Liver (tissue), 9 donors: ENCODE data around the gene PRKD1. TPM values are rescaled to one million over a fixed set of nuclear protein-coding genes. Genes with fewer than 3 reads are reported as not detected.

ENCODE experiments used
- DNase-seq: peaks from one replicate; pipeline ENCODE4 v3.0.0-alpha.2; 2017; ENCODE audit warnings: low spot score
- H3K27ac ChIP-seq, 2 donors: one replicate each; pipeline ENCODE4 v1.7.0; 2013; ENCODE audit warnings: inconsistent platforms in 2 of 2, low read length in 2 of 2, control low read depth in 1 of 2, low read depth in 1 of 2, mild to moderate bottlenecking in 1 of 2
- H3K27me3 ChIP-seq, 4 donors: one replicate each; pipeline versions ENCODE4 v1.6.1 to v1.7.0; 2013; ENCODE audit warnings: low read length in 3 of 4, inconsistent platforms in 1 of 4, mild to moderate bottlenecking in 1 of 4, moderate library complexity in 1 of 4; ENCODE audit not compliant: control insufficient read depth in 4 of 4, insufficient read depth in 4 of 4
- H3K36me3 ChIP-seq, 4 donors: one replicate each; pipeline versions ENCODE4 v1.6.1 to v1.7.0; 2013; ENCODE audit warnings: low read length in 3 of 4, mild to moderate bottlenecking in 3 of 4, low read depth in 1 of 4, moderate library complexity in 1 of 4; ENCODE audit not compliant: control insufficient read depth in 4 of 4, insufficient read depth in 3 of 4
- H3K4me1 ChIP-seq, 4 donors: one replicate each; pipeline versions ENCODE4 v1.6.1 to v1.7.0; 2013; ENCODE audit warnings: low read length in 3 of 4, mild to moderate bottlenecking in 3 of 4, moderate library complexity in 1 of 4; ENCODE audit not compliant: control insufficient read depth in 4 of 4, insufficient read depth in 4 of 4
- H3K4me3 ChIP-seq, 3 donors: one replicate each; pipeline versions ENCODE4 v1.6.1 to v1.7.0; 2013; ENCODE audit warnings: low read length in 3 of 3, control low read depth in 1 of 3, low read depth in 1 of 3, mild to moderate bottlenecking in 1 of 3
- H3K9ac ChIP-seq, 2 donors: one replicate each; pipeline ENCODE4 v1.7.0; 2013; ENCODE audit warnings: low read length in 2 of 2, mild to moderate bottlenecking in 2 of 2, moderate library complexity in 2 of 2, control low read depth in 1 of 2, low read depth in 1 of 2
- H3K9me3 ChIP-seq, 4 donors: one replicate each; pipeline versions ENCODE4 v1.6.1 to v1.7.0; 2013; ENCODE audit warnings: low read length in 3 of 4; ENCODE audit not compliant: control insufficient read depth in 4 of 4
- EGR1 ChIP-seq, 2 donors: IDR thresholded peaks; 2 replicates each; pipeline ENCODE4 v1.6.1; 2016 to 2018; ENCODE audit warnings: antibody characterized with exemption in 2 of 2, low read depth in 2 of 2
- FOXA1 ChIP-seq: IDR thresholded peaks from 2 replicates; pipeline ENCODE4 v1.6.1; 2016; ENCODE audit warnings: antibody characterized with exemption
- GABPA ChIP-seq, 2 donors: IDR thresholded peaks in 1 of 2; conservative IDR thresholded peaks in 1 of 2; 2 replicates each; pipeline ENCODE4 v1.6.1; 2016; ENCODE audit warnings: antibody characterized with exemption in 2 of 2, mild to moderate bottlenecking in 1 of 2, moderate library complexity in 1 of 2
- HNF4A ChIP-seq, 2 donors: conservative IDR thresholded peaks; 2 replicates each; pipeline ENCODE4 v1.6.1; 2016; ENCODE audit warnings: antibody characterized with exemption in 2 of 2, mild to moderate bottlenecking in 2 of 2
- NR2F2 ChIP-seq: IDR thresholded peaks from 2 replicates; pipeline ENCODE4 v1.6.1; 2016; ENCODE audit warnings: antibody characterized with exemption
- RAD21 ChIP-seq, 2 donors: IDR thresholded peaks; 2 replicates each; pipeline ENCODE4 v1.6.1; 2016; ENCODE audit warnings: antibody characterized with exemption in 2 of 2, mild to moderate bottlenecking in 2 of 2
- RXRA ChIP-seq, 2 donors: IDR thresholded peaks; 2 replicates each; pipeline ENCODE4 v1.6.1; 2017 to 2018; ENCODE audit warnings: antibody characterized with exemption in 2 of 2, mild to moderate bottlenecking in 1 of 2
- TAF1 ChIP-seq: conservative IDR thresholded peaks from 2 replicates; pipeline ENCODE4 v1.6.1; 2016; ENCODE audit warnings: antibody characterized with exemption, mild to moderate bottlenecking
- YY1 ChIP-seq: IDR thresholded peaks from 2 replicates; pipeline ENCODE4 v1.6.1; 2016; ENCODE audit warnings: antibody characterized with exemption, mild to moderate bottlenecking
- WGBS: extraction: QIAGEN DNeasy Blood & Tissue Kit; methylation state at CpG from one replicate; pipeline ENCODE4 v1.1.7; 2013; 5-methylcytosine and 5-hydroxymethylcytosine counted together
- polyA plus RNA-seq, 2 donors: library from polyadenylated mRNA; stranded (reverse) in 1 of 2; unstranded in 1 of 2; fragments of 200-250 nt in 1 of 2; fragments of >200 nt in 1 of 2; fragmentation: Nextera tagmentation in 1 of 2; extraction: Ambion mirVana in 1 of 2; gene quantifications; one replicate each; pipeline versions ENCODE4 v1.2.1 to v1.2.3, GENCODE V29; 2013 to 2015
- total RNA-seq, 2 donors: library from RNA; depleted of rRNA; stranded (reverse); fragments of >200 nt; gene quantifications; one replicate each; pipeline ENCODE4 v1.2.3, GENCODE V29; 2014
- TF ChIP-seq, protein P1 (sequence below): IDR thresholded peaks from 2 replicates; pipeline ENCODE4 v1.6.1; 2016; ENCODE audit warnings: antibody characterized with exemption, mild to moderate bottlenecking
- TF ChIP-seq, protein P2 (sequence below): IDR thresholded peaks from 2 replicates; pipeline ENCODE4 v1.6.1; 2016; ENCODE audit warnings: antibody characterized with exemption
- TF ChIP-seq, protein P3 (sequence below): IDR thresholded peaks from 2 replicates; pipeline ENCODE4 v1.6.1; 2016; ENCODE audit warnings: antibody characterized with exemption
- donor health status: healthy.
- donor health status: healthy.
- donor health status: healthy.
- donor health status: healthy.
- donor health status: healthy.

Gene PRKD1
- total and polyA plus RNA-seq, 4 donors: 0.85 to 5.0 (median 0.99) TPM

DNA sequence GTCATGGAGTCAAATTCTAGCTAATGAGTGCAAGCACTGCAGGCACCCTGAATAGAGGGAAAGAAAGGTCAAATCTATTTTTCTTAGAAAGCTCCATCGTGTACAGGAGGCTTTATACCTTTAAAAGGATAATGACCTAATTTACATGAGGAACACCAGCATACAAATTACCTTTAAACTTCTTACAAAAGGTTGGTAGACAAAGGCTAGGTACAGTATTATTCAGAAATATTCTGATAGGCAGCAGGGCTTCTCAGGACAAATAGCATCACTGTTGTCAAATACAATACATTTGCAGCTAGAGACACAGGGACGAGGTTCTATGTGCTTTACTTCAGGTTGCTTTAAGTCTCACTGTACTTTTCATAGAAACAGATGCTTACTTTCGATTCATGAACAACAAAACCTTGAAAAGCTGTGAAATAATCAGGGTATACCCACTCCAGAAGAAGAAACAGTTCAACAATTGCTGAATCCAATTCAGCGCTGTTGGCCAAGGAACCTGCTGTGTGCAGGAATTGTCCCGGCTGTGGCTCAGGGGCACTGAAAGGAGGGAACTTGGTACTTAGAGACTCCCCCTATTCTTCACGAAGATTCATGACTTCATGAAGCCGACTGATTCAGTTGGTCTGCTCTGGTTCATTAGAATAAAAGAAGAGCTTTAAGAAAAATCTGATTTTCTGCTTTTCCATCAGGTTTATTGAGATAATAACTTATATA lies 252.9 kb downstream of the PRKD1 start (continued):
- TF ChIP-seq, protein P1, sequence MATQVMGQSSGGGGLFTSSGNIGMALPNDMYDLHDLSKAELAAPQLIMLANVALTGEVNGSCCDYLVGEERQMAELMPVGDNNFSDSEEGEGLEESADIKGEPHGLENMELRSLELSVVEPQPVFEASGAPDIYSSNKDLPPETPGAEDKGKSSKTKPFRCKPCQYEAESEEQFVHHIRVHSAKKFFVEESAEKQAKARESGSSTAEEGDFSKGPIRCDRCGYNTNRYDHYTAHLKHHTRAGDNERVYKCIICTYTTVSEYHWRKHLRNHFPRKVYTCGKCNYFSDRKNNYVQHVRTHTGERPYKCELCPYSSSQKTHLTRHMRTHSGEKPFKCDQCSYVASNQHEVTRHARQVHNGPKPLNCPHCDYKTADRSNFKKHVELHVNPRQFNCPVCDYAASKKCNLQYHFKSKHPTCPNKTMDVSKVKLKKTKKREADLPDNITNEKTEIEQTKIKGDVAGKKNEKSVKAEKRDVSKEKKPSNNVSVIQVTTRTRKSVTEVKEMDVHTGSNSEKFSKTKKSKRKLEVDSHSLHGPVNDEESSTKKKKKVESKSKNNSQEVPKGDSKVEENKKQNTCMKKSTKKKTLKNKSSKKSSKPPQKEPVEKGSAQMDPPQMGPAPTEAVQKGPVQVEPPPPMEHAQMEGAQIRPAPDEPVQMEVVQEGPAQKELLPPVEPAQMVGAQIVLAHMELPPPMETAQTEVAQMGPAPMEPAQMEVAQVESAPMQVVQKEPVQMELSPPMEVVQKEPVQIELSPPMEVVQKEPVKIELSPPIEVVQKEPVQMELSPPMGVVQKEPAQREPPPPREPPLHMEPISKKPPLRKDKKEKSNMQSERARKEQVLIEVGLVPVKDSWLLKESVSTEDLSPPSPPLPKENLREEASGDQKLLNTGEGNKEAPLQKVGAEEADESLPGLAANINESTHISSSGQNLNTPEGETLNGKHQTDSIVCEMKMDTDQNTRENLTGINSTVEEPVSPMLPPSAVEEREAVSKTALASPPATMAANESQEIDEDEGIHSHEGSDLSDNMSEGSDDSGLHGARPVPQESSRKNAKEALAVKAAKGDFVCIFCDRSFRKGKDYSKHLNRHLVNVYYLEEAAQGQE: no peak

DNA sequence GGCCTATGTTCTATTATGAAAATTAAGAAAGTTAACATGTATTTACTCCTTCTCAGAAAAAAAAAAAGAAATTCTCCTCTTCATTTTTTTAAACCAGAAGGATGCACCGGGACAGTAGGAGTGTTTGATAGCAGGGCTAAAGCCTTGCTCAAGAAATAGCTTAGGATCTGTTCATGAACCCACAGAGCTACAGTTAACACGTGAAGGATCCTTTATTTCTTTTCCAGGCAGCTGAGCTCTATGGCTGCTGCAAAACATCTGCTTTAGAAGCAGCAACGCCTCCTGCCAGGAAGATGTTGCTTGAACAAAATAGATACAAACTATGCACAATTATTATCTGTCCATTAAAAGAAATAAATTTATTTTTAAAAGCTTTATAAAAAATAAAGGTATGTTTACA lies 254.8 kb downstream of the PRKD1 start:
- H3K36me3 ChIP-seq: no peaks in the 10 kb centered on the region
- WGBS: 82% methylated on average over 3 of the region's 3 CpGs
- TF ChIP-seq FOXA1 (no peak), YY1 (no peak)

DNA sequence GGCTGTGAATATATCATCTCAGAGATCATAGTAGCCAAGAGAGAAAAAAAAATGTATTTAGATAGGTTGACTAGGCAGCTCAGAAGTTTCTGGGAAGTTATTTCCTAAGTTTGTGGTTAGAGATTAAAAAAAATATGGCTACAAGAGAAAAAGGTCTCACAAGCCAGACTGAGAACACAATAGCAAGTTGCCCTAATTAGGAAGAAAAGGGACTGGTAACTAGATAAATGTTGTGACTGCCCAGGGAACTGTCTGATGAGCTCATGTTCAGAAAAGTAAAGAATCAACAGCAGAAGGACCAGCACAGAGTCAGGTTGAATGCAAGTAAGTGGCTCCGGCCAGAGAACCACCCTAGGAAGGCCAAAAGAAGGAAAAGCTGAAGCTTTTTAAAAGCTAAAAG lies 256.6 kb downstream of the PRKD1 start:
- Histone ChIP-seq H3K9me3 (peaks cover 0 to 1% (median 0%) of the 10 kb centered on the region in 4 donors), H3K27ac (no peak overlapping the region), H3K27me3 (no peaks in the 10 kb centered on the region), H3K4me1 (peaks cover 0 to 1% (median 0%) of the 10 kb centered on the region in 4 donors), H3K9ac (no peak overlapping the region), H3K4me3 (no peak overlapping the region), H3K36me3 (no peaks in the 10 kb centered on the region)
- 89% methylated on average over 1 of the region's 1 CpG for WGBS
- no peak for DNase-seq
- TF ChIP-seq, protein P1: no peak
- TF ChIP-seq EGR1 (IDR thresholded peaks at IDR 0.05; ENCODE audit: low read depth in 2 of 2) (no peak), YY1 (no peak)
- TF ChIP-seq, protein P2, sequence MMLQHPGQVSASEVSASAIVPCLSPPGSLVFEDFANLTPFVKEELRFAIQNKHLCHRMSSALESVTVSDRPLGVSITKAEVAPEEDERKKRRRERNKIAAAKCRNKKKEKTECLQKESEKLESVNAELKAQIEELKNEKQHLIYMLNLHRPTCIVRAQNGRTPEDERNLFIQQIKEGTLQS: no peak

More for the DNA sequence above, 254.8 kb downstream of the PRKD1 start:
- H3K27ac ChIP-seq: no peak overlapping the region
- H3K4me1 ChIP-seq: peaks cover 0 to 1% (median 0%) of the 10 kb centered on the region in 4 donors
- no peak overlapping the region for H3K4me3 ChIP-seq
- no peak overlapping the region for H3K9ac ChIP-seq
- no peak for DNase-seq
- no peaks in the 10 kb centered on the region for H3K27me3 ChIP-seq
- H3K9me3 ChIP-seq: peaks cover 0 to 1% (median 0%) of the 10 kb centered on the region in 4 donors

DNA sequence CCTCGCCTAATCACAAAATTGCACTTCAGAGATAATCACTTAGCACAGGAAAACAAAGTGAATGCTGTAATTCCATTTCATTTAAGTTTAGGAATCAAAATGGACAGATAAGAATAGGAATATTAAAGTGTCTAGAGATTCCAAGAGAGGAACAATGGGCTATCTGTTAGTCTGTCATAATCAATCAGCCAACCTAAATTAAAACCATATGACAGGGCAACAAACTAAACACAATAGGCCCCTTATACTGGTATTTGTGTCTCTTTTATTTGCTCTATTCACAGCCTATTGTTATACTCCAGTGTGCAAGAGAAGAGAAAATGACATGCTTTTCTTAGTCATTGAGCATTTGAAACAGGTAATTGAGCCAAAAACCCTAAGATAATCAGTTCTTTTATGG lies 259.4 kb downstream of the PRKD1 start:
- H3K9me3 ChIP-seq: peaks cover 0 to 1% (median 0%) of the 10 kb centered on the region in 4 donors
- H3K9ac ChIP-seq: no peak overlapping the region
- H3K36me3 ChIP-seq: no peaks in the 10 kb centered on the region
- H3K27me3 ChIP-seq: no peaks in the 10 kb centered on the region
- DNase-seq: no peak
- WGBS: 88% methylated on average over 1 of the region's 1 CpG
- H3K4me1 ChIP-seq: peaks cover 1 to 17% (median 12%) of the 10 kb centered on the region in 4 donors
- H3K4me3 ChIP-seq: no peak overlapping the region
- H3K27ac ChIP-seq: no peak overlapping the region
- no peak for TF ChIP-seq NR2F2
- TF ChIP-seq RAD21 (IDR thresholded peaks at IDR 0.05): no peak
- TF ChIP-seq EGR1 (IDR thresholded peaks at IDR 0.05; ENCODE audit: low read depth in 2 of 2): no peak
- TF ChIP-seq TAF1: no peak
- no peak for TF ChIP-seq YY1
- TF ChIP-seq HNF4A (conservative IDR thresholded peaks at IDR 0.05): no peak
- TF ChIP-seq, protein P3, sequence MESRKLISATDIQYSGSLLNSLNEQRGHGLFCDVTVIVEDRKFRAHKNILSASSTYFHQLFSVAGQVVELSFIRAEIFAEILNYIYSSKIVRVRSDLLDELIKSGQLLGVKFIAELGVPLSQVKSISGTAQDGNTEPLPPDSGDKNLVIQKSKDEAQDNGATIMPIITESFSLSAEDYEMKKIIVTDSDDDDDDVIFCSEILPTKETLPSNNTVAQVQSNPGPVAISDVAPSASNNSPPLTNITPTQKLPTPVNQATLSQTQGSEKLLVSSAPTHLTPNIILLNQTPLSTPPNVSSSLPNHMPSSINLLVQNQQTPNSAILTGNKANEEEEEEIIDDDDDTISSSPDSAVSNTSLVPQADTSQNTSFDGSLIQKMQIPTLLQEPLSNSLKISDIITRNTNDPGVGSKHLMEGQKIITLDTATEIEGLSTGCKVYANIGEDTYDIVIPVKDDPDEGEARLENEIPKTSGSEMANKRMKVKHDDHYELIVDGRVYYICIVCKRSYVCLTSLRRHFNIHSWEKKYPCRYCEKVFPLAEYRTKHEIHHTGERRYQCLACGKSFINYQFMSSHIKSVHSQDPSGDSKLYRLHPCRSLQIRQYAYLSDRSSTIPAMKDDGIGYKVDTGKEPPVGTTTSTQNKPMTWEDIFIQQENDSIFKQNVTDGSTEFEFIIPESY: no peak
- TF ChIP-seq FOXA1: no peak
- no peak for TF ChIP-seq RXRA (IDR thresholded peaks at IDR 0.05)
- TF ChIP-seq, protein P2: no peak
- no peak for TF ChIP-seq GABPA (IDR thresholded peaks at IDR 0.05 in 1 of 2, conservative IDR thresholded peaks at IDR 0.05 in 1 of 2)
